Measurements from ENCODE around the gene HMX3.

DNA sequence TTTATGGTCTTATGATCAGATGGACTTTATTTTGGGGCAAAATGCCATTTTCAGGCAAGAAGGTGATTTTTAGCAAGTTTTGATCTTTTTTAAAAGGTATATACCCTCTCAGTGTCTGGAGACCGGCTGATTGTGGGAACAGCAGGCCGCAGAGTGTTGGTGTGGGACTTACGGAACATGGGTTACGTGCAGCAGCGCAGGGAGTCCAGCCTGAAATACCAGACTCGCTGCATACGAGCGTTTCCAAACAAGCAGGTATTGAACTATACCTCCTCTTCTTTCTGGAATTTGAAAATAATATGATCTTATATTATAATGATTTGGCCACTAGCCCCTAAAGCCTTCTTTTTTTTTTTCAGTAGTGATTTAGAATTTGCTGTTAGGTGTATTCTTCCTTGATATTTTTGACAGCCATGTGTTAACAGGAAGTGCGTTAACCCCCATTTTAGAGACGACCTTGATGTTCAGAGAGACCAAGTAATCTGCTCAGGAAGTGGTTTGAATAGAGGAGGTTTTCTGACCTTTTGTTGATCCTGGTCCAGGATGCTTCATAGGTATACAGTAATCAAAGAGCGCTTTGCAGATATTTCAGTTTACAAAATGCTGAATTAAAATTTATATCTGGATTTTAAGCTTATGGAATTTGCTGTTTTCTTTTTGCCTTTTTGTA, 24.7 kb downstream of the HMX3 start:
- no peak for TF ChIP-seq POLR2A (IDR thresholded peaks at IDR 0.05; ENCODE audit: low read length)
- TF ChIP-seq GATA1 (IDR thresholded peaks at IDR 0.05; ENCODE audit: low read depth, low read length), result no peak

Measured in erythroblast (primary cell).